DND-41 (cell line): Measurements from ENCODE around the gene PODXL.
A peak's percentile ranks its signal among the peaks of the same experiment; 100 is the strongest.

Experiments used
- ATAC-seq: fragments of 200-7000 bp; cut with Tn5 transposase; 3 replicates; pipeline ENCODE4 v1.9.1; 2021; ENCODE audit warnings: low read depth; ENCODE audit not compliant: insufficient read depth
- DNase-seq: peaks from one replicate; pipeline ENCODE4 v3.0.0-alpha.2; 2020
- H2AFZ ChIP-seq: 2 replicates; pipeline ENCODE4 v1.6.0; 2012; ENCODE audit warnings: low read depth, low read length
- H3K27ac ChIP-seq: 2 replicates; pipeline ENCODE4 v1.5.1; 2012; ENCODE audit warnings: low read length, inconsistent platforms
- H3K27me3 ChIP-seq: fragments of 200-600 bp; sonication (generic); 2 replicates; pipeline ENCODE4 v1.6.0; 2012; ENCODE audit warnings: low read length, mild to moderate bottlenecking, inconsistent platforms; ENCODE audit not compliant: insufficient read depth, poor library complexity
- H3K36me3 ChIP-seq: 2 replicates; pipeline ENCODE4 v1.5.1; 2012; ENCODE audit warnings: low read length, inconsistent platforms; ENCODE audit not compliant: insufficient read depth
- H3K4me1 ChIP-seq: 2 replicates; pipeline ENCODE4 v1.5.1; 2012; ENCODE audit warnings: mild to moderate bottlenecking, low read length; ENCODE audit not compliant: insufficient read depth
- H3K4me2 ChIP-seq: 2 replicates; pipeline ENCODE4 v1.6.0; 2012; ENCODE audit warnings: mild to moderate bottlenecking, moderate library complexity, low read length, inconsistent platforms; ENCODE audit not compliant: insufficient read depth
- H3K4me3 ChIP-seq, 2 experiments: fragments of 200-600 bp in 1 of 2; shearing (Covaris generic) in 1 of 2; 2 replicates each; pipeline ENCODE4 v1.5.1; 2012 to 2016; ENCODE audit warnings: inconsistent platforms in 2 of 2, low read length in 2 of 2, mild to moderate bottlenecking in 2 of 2, low read depth in 1 of 2, moderate library complexity in 1 of 2
- H3K79me2 ChIP-seq: 2 replicates; pipeline ENCODE4 v1.6.0; 2012; ENCODE audit warnings: low read length, inconsistent platforms; ENCODE audit not compliant: insufficient read depth
- H3K9ac ChIP-seq: 2 replicates; pipeline ENCODE4 v1.6.0; 2012; ENCODE audit warnings: low read depth, mild to moderate bottlenecking, inconsistent platforms, low read length, moderate library complexity
- H3K9me3 ChIP-seq: 2 replicates; pipeline ENCODE4 v1.5.1; 2012; ENCODE audit warnings: low read length, moderate library complexity, mild to moderate bottlenecking, inconsistent platforms; ENCODE audit not compliant: insufficient read depth, severe bottlenecking
- H4K20me1 ChIP-seq: 2 replicates; pipeline ENCODE4 v1.6.0; 2012; ENCODE audit warnings: low read length; ENCODE audit not compliant: insufficient read depth
- EZH2 ChIP-seq: IDR thresholded peaks from 3 replicates; pipeline ENCODE4 v1.6.1; 2012; ENCODE audit warnings: borderline replicate concordance, low read depth, mild to moderate bottlenecking, moderate library complexity, low read length, inconsistent platforms; ENCODE audit not compliant: severe bottlenecking
- TF ChIP-seq, protein P1 (sequence below): IDR thresholded peaks from 2 replicates; pipeline ENCODE4 v1.5.1; 2012; ENCODE audit warnings: borderline replicate concordance, low read length, moderate library complexity, mild to moderate bottlenecking; ENCODE audit not compliant: poor library complexity, severe bottlenecking; ENCODE audit errors: extremely low read depth

PODXL gene

DNA sequence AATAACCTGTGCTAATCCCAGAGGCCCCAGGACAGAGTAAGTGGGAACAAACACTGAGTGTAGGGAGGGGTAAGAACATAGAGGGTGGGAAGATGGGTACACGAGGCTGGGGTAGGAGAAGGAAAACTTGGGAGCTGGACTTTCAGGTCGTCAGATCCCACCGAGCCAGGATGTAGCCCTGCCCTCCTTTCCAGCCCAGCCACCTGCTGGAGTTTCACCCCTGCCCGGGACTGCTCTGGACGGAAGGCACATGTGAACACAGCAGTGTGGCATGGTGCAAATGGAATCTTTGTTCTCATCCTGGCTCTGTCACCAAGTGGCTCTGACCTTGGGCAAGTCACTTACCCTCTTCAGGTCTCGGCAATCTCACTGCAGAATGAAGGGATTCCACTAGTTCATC lies 52.8 kb downstream of the PODXL start:
- H3K4me2 ChIP-seq = no peak overlapping the region
- ATAC-seq (no peak), DNase-seq (no peak)
- no peak overlapping the region for H3K4me3 ChIP-seq
- no peak for TF ChIP-seq EZH2
- TF ChIP-seq, protein P1, sequence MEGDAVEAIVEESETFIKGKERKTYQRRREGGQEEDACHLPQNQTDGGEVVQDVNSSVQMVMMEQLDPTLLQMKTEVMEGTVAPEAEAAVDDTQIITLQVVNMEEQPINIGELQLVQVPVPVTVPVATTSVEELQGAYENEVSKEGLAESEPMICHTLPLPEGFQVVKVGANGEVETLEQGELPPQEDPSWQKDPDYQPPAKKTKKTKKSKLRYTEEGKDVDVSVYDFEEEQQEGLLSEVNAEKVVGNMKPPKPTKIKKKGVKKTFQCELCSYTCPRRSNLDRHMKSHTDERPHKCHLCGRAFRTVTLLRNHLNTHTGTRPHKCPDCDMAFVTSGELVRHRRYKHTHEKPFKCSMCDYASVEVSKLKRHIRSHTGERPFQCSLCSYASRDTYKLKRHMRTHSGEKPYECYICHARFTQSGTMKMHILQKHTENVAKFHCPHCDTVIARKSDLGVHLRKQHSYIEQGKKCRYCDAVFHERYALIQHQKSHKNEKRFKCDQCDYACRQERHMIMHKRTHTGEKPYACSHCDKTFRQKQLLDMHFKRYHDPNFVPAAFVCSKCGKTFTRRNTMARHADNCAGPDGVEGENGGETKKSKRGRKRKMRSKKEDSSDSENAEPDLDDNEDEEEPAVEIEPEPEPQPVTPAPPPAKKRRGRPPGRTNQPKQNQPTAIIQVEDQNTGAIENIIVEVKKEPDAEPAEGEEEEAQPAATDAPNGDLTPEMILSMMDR = no peak
- H3K9ac ChIP-seq = no peak overlapping the region
- no peaks in the 10 kb centered on the region for H3K27me3 ChIP-seq
- no peaks in the 10 kb centered on the region for H3K9me3 ChIP-seq
- no peaks in the 10 kb centered on the region for H3K36me3 ChIP-seq
- H3K4me1 ChIP-seq = peaks cover 30% of the 10 kb centered on the region
- no peak overlapping the region for H2AFZ ChIP-seq
- no peaks in the 10 kb centered on the region for H3K79me2 ChIP-seq
- H3K27ac ChIP-seq = no peak overlapping the region
- no peaks in the 10 kb centered on the region; the same call in 1 of the 2 replicates for H4K20me1 ChIP-seq

GRCh38 chr7:131502810-131503508 lies 53.5 kb downstream of the PODXL start:
- Histone ChIP-seq H3K4me3 (no peak overlapping the region), H3K4me2 (no peak overlapping the region), H2AFZ (no peak overlapping the region), H3K79me2 (no peaks in the 10 kb centered on the region), H4K20me1 (no peaks in the 10 kb centered on the region; the same call in 1 of the 2 replicates), H3K9ac (no peak overlapping the region), H3K4me1 (peaks cover 27% of the 10 kb centered on the region), H3K36me3 (peaks cover 4% of the 10 kb centered on the region; the same call in 1 of the 2 replicates), H3K27ac (0 out of 2 replicates have a peak overlapping the region, but pooled peaks have one; percentile 6), H3K27me3 (no peaks in the 10 kb centered on the region), H3K9me3 (no peaks in the 10 kb centered on the region)
- ATAC-seq (no peak), DNase-seq (no peak)
- TF ChIP-seq, protein P1 = no peak
- no peak for TF ChIP-seq EZH2

DNA sequence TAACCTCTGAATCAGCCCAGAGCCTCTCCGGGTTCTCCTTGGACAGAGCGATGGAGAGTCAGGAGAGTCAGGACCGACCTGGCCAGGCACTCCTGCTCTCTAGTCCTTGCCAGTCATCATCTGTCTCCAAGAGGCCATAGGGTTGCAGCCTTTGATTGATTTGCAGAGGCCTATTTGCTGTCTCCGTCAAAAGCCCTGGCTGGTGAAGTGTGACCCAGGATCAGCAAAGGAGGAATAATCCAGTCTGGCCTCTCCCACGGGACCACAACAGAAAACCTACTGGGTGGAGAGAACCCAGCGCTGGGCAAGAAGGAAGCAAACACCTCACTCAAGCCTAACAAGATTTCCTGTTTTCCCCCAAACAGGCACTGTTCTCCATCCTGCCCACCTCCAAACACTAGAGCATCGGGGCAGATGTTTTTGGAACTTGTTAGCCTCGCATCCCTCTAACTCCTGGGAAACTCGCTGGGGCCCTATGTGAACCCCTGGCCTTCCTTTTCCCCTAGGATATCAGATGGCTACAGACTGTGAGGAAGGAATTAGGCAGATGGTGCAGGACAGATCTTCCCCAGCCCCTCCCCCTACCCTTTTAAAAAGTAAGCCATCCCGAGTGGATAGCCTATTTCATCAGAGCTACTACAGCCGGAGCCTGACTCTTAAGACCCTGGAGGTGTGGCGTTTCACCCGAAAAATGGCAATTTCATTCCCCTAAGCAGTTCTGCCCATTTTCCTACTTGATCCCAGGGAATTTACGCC lies 54.3 kb downstream of the PODXL start:
- Histone ChIP-seq H3K27me3 (no peaks in the 10 kb centered on the region), H3K4me2 (no peak overlapping the region), H3K27ac (peak overlapping the region; percentile 63), H3K9ac (no peak overlapping the region), H3K9me3 (no peaks in the 10 kb centered on the region), H3K4me3 (no peak overlapping the region), H4K20me1 (no peaks in the 10 kb centered on the region; the same call in 1 of the 2 replicates), H3K79me2 (no peaks in the 10 kb centered on the region), H3K4me1 (peaks cover 24% of the 10 kb centered on the region), H2AFZ (no peak overlapping the region), H3K36me3 (peaks cover 12% of the 10 kb centered on the region; the same call in 1 of the 2 replicates)
- TF ChIP-seq EZH2 = no peak
- TF ChIP-seq, protein P1 = no peak
- ATAC-seq = no peak
- no peak for DNase-seq
